ENCODE measurements around the gene LRMDA. TPM values are rescaled to one million over a fixed set of nuclear protein-coding genes. Genes with fewer than 3 reads are reported as not detected.

The LRMDA gene
- total RNA-seq, 1 donor from 2014 or later: 2.1 TPM

GRCh38 chr10:76050291-76050625, 618.8 kb downstream of the LRMDA start:
- Mint-ChIP-seq H3K27ac (ENCODE audit: unreplicated experiment) (no peak overlapping the region), H3K36me3 (ENCODE audit: unreplicated experiment) (no peaks in the 10 kb centered on the region), H3K4me3 (ENCODE audit: unreplicated experiment) (no peak overlapping the region), H3K4me1 (ENCODE audit: low read depth, unreplicated experiment) (peaks cover 5% of the 10 kb centered on the region), H3K9me3 (ENCODE audit: unreplicated experiment) (peaks cover 5% of the 10 kb centered on the region), H3K27me3 (ENCODE audit: unreplicated experiment) (peaks cover 5% of the 10 kb centered on the region)
- TF ChIP-seq CTCF (IDR thresholded peaks at IDR 0.05; ENCODE audit: partially characterized antibody, unreplicated experiment): no peak
- DNase-seq: no peak

GRCh38 chr10:76051007-76051936, 619.8 kb downstream of the LRMDA start:
- Mint-ChIP-seq H3K36me3 (ENCODE audit: unreplicated experiment) (peaks cover 5% of the 10 kb centered on the region), H3K9me3 (ENCODE audit: unreplicated experiment) (peaks cover 5% of the 10 kb centered on the region), H3K4me1 (ENCODE audit: low read depth, unreplicated experiment) (peaks cover 5% of the 10 kb centered on the region), H3K27ac (ENCODE audit: unreplicated experiment) (peak overlapping the region; percentile 60), H3K4me3 (ENCODE audit: unreplicated experiment) (no peak overlapping the region), H3K27me3 (ENCODE audit: unreplicated experiment) (peaks cover 5% of the 10 kb centered on the region)
- no peak for DNase-seq
- TF ChIP-seq CTCF (IDR thresholded peaks at IDR 0.05; ENCODE audit: partially characterized antibody, unreplicated experiment): no peak

GRCh38 chr10:76052682-76053503, 621.5 kb downstream of the LRMDA start:
- Mint-ChIP-seq H3K4me3 (ENCODE audit: unreplicated experiment) (no peak overlapping the region), H3K27ac (ENCODE audit: unreplicated experiment) (no peak overlapping the region), H3K36me3 (ENCODE audit: unreplicated experiment) (peaks cover 10% of the 10 kb centered on the region), H3K27me3 (ENCODE audit: unreplicated experiment) (peaks cover 5% of the 10 kb centered on the region), H3K9me3 (ENCODE audit: unreplicated experiment) (peaks cover 7% of the 10 kb centered on the region), H3K4me1 (ENCODE audit: low read depth, unreplicated experiment) (peaks cover 5% of the 10 kb centered on the region)
- no peak for TF ChIP-seq CTCF (IDR thresholded peaks at IDR 0.05; ENCODE audit: partially characterized antibody, unreplicated experiment)
- no peak for DNase-seq

- Mint-ChIP-seq H3K36me3 (ENCODE audit: unreplicated experiment) (peaks cover 10% of the 10 kb centered on the region), H3K27ac (ENCODE audit: unreplicated experiment) (no peak overlapping the region), H3K4me3 (ENCODE audit: unreplicated experiment) (no peak overlapping the region), H3K27me3 (ENCODE audit: unreplicated experiment) (peaks cover 5% of the 10 kb centered on the region), H3K9me3 (ENCODE audit: unreplicated experiment) (peaks cover 7% of the 10 kb centered on the region), H3K4me1 (ENCODE audit: low read depth, unreplicated experiment) (peaks cover 5% of the 10 kb centered on the region)
- TF ChIP-seq CTCF (IDR thresholded peaks at IDR 0.05; ENCODE audit: partially characterized antibody, unreplicated experiment): no peak
- no peak for DNase-seq
Observed at GRCh38 chr10:76055466-76055865, 624.0 kb downstream of the LRMDA start.
